T-cell (primary cell): ENCODE data around the gene PIK3C2G. TPM values are rescaled to one million over a fixed set of nuclear protein-coding genes. Genes with fewer than 3 reads are reported as not detected.

Experiments
- ATAC-seq, 4 experiments: fragments of 200-7000 bp in 3 of 4; fragments of 150-1000 bp in 1 of 4; cut with Tn5 transposase; replicated peaks in 1 of 4; 1 replicate in 3 of 4; 2 replicates in 1 of 4; pipeline ENCODE4 v1.10.0; 2021; ENCODE audit warnings: moderate library complexity in 3 of 4, mild to moderate bottlenecking in 2 of 4, moderate number of reproducible peaks in 1 of 4
- CTCF ChIA-PET, 2 donors: fragments of 300-600 bp; sonication (Branson Sonifier 250); formaldehyde crosslinking; loops; one replicate each; lab custom pipeline; 2022; ENCODE audit warnings: antibody characterized with exemption in 2 of 2; lab: Charles Lee
- POLR2A ChIA-PET, 2 donors: fragments of 300-600 bp; sonication (Branson Sonifier 250); formaldehyde crosslinking; loops; one replicate each; lab custom pipeline; 2022; ENCODE audit warnings: antibody characterized with exemption in 2 of 2; lab: Charles Lee
- DNase-seq, 35 experiments: peaks; one replicate each; pipeline versions ENCODE4 v3.0.0 to v3.0.0-alpha.2; 2013 to 2023
- H3K27ac ChIP-seq: one replicate; pipeline ENCODE4 v1.5.1; 2013; ENCODE audit warnings: low read length
- H3K27me3 ChIP-seq, 2 experiments: replicated peaks in 1 of 2; 1 replicate in 1 of 2; 2 replicates in 1 of 2; pipeline versions ENCODE4 v1.6.1 to v1.7.0; 2013; ENCODE audit warnings: low read length in 1 of 2, mixed read lengths in 1 of 2; ENCODE audit not compliant: control insufficient read depth in 2 of 2, insufficient read depth in 2 of 2; ENCODE audit errors: extremely low read depth in 1 of 2
- H3K36me3 ChIP-seq, 2 donors: 1 replicate in 1 of 2; 2 replicates in 1 of 2; pipeline versions ENCODE4 v1.6.1 to v1.7.0; 2013; ENCODE audit warnings: low read length in 1 of 2; ENCODE audit not compliant: control insufficient read depth in 2 of 2, insufficient read depth in 1 of 2; ENCODE audit errors: extremely low read depth in 1 of 2
- H3K4me1 ChIP-seq, 2 experiments: 1 replicate in 1 of 2; 2 replicates in 1 of 2; pipeline versions ENCODE4 v1.6.1 to v1.7.0; 2013; ENCODE audit warnings: low read length in 2 of 2, mixed read lengths in 1 of 2; ENCODE audit not compliant: insufficient read depth in 2 of 2, control insufficient read depth in 1 of 2; ENCODE audit errors: extremely low read depth in 1 of 2
- H3K4me3 ChIP-seq, 2 donors: 1 replicate in 1 of 2; 2 replicates in 1 of 2; pipeline versions ENCODE4 v1.5.1 to v1.7.0; 2013; ENCODE audit warnings: mild to moderate bottlenecking in 2 of 2, low read length in 1 of 2, moderate library complexity in 1 of 2; ENCODE audit not compliant: control insufficient read depth in 1 of 2; ENCODE audit errors: extremely low read depth in 1 of 2
- H3K9me3 ChIP-seq: 2 replicates; pipeline ENCODE4 v1.7.0; 2013
- H3K27ac Mint-ChIP-seq, 2 donors: one replicate each; pipeline ENCODE4 v1.8.0; 2020 to 2021; ENCODE audit warnings: mild to moderate bottlenecking in 2 of 2, mixed read lengths in 2 of 2
- H3K27me3 Mint-ChIP-seq, 2 donors: one replicate each; pipeline ENCODE4 v1.8.0; 2021 to 2022; ENCODE audit warnings: mixed read lengths in 2 of 2
- H3K36me3 Mint-ChIP-seq: one replicate; pipeline ENCODE4 v1.8.0; 2021; ENCODE audit warnings: mixed read lengths
- H3K4me1 Mint-ChIP-seq, 3 donors: one replicate each; pipeline ENCODE4 v1.8.0; 2020 to 2022; ENCODE audit warnings: mixed read lengths in 3 of 3, mild to moderate bottlenecking in 1 of 3
- H3K4me3 Mint-ChIP-seq, 3 donors: one replicate each; pipeline ENCODE4 v1.8.0; 2020 to 2022; ENCODE audit warnings: mild to moderate bottlenecking in 3 of 3, mixed read lengths in 3 of 3, moderate library complexity in 3 of 3
- H3K9me3 Mint-ChIP-seq, 3 donors: one replicate each; pipeline ENCODE4 v1.8.0; 2020 to 2022; ENCODE audit warnings: mixed read lengths in 3 of 3
- WGBS: methylation state at CpG from one replicate; pipeline ENCODE4 v1.1.5; 2013; ENCODE audit warnings: missing lambda C conversion rate; ENCODE audit not compliant: insufficient coverage; 5-methylcytosine and 5-hydroxymethylcytosine counted together
- total RNA-seq, 35 experiments: library from RNA in 6 of 35; stranded (reverse) in 6 of 35; fragments of 120-200 nt in 1 of 35; gene quantifications; one replicate each; pipeline versions ENCODE4 v1.2.1 to v1.2.4 and lab custom pipeline; 2013 to 2026

Gene PIK3C2G, protein sequence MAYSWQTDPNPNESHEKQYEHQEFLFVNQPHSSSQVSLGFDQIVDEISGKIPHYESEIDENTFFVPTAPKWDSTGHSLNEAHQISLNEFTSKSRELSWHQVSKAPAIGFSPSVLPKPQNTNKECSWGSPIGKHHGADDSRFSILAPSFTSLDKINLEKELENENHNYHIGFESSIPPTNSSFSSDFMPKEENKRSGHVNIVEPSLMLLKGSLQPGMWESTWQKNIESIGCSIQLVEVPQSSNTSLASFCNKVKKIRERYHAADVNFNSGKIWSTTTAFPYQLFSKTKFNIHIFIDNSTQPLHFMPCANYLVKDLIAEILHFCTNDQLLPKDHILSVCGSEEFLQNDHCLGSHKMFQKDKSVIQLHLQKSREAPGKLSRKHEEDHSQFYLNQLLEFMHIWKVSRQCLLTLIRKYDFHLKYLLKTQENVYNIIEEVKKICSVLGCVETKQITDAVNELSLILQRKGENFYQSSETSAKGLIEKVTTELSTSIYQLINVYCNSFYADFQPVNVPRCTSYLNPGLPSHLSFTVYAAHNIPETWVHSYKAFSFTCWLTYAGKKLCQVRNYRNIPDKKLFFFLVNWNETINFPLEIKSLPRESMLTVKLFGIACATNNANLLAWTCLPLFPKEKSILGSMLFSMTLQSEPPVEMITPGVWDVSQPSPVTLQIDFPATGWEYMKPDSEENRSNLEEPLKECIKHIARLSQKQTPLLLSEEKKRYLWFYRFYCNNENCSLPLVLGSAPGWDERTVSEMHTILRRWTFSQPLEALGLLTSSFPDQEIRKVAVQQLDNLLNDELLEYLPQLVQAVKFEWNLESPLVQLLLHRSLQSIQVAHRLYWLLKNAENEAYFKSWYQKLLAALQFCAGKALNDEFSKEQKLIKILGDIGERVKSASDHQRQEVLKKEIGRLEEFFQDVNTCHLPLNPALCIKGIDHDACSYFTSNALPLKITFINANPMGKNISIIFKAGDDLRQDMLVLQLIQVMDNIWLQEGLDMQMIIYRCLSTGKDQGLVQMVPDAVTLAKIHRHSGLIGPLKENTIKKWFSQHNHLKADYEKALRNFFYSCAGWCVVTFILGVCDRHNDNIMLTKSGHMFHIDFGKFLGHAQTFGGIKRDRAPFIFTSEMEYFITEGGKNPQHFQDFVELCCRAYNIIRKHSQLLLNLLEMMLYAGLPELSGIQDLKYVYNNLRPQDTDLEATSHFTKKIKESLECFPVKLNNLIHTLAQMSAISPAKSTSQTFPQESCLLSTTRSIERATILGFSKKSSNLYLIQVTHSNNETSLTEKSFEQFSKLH (N-terminal part only)
- total RNA-seq (not detected), total RNA-seq (lab: John Stamatoyannopoulos, UW) (0 to 0.07 (median 0) reads per million in 29 experiments)
- total RNA-seq (2013), result 0.88 TPM

- ChIA-PET CTCF (no interaction called here), POLR2A (no interaction called here)
- H3K36me3 ChIP-seq, result no peaks in the 10 kb centered on the region
- H3K4me3 Mint-ChIP-seq, result no peak within 1 kb of the TSS
- no peaks in the 10 kb centered on the region for H3K27me3 Mint-ChIP-seq
- H3K36me3 Mint-ChIP-seq, result no peaks in the 10 kb centered on the region
- H3K9me3 Mint-ChIP-seq, result peaks cover 3 to 9% (median 5%) of the 10 kb centered on the region in 3 donors
- H3K27ac ChIP-seq, result no peak within 1 kb of the TSS
- ATAC-seq (no peak), DNase-seq (no peak)
- no peak within 1 kb of the TSS for H3K4me3 ChIP-seq
- WGBS, result no CpG with 5 or more reads among the region's 7 CpGs
- no peaks in the 10 kb centered on the region for H3K4me1 Mint-ChIP-seq
- H3K27ac Mint-ChIP-seq, result no peak within 1 kb of the TSS
- no peaks in the 10 kb centered on the region for H3K9me3 ChIP-seq
- H3K27me3 ChIP-seq, result no peaks in the 10 kb centered on the region
- H3K4me1 ChIP-seq, result no peaks in the 10 kb centered on the region
Observed at GRCh38 chr12:18261273-18261672, at the start of gene PIK3C2G. Gene PIK3C2G (plus strand): TSS chr12:18261518. CDS start chr12:18282082, 20,564 bp downstream.

- H3K4me1 ChIP-seq, result no peaks in the 10 kb centered on the region
- H3K9me3 Mint-ChIP-seq, result peaks cover 0 to 4% (median 0%) of the 10 kb centered on the region in 3 donors
- no peak overlapping the region for H3K4me3 ChIP-seq
- DNase-seq, result no peak
- CTCF ChIA-PET, result interaction anchor here in 1 of 2 donors (0.6 kb wide), 1 partner anchor 66 kb away, joined by 3 read pairs; no protein-coding TSS in a partner anchor
- no peaks in the 10 kb centered on the region for H3K4me1 Mint-ChIP-seq
- no peaks in the 10 kb centered on the region for H3K27me3 ChIP-seq
- no peak overlapping the region for H3K27ac Mint-ChIP-seq
- no peak overlapping the region for H3K27ac ChIP-seq
- no peak overlapping the region for H3K4me3 Mint-ChIP-seq
- H3K9me3 ChIP-seq, result no peaks in the 10 kb centered on the region
- 57% methylated on average over 1 of the region's 1 CpG for WGBS
- H3K36me3 ChIP-seq, result no peaks in the 10 kb centered on the region
- ATAC-seq, result no peak
- no peaks in the 10 kb centered on the region for H3K36me3 Mint-ChIP-seq
- POLR2A ChIA-PET, result no interaction called here
- no peaks in the 10 kb centered on the region for H3K27me3 Mint-ChIP-seq
Observed at GRCh38 chr12:18217966-18218365, 43.4 kb upstream of the PIK3C2G start.

DNA sequence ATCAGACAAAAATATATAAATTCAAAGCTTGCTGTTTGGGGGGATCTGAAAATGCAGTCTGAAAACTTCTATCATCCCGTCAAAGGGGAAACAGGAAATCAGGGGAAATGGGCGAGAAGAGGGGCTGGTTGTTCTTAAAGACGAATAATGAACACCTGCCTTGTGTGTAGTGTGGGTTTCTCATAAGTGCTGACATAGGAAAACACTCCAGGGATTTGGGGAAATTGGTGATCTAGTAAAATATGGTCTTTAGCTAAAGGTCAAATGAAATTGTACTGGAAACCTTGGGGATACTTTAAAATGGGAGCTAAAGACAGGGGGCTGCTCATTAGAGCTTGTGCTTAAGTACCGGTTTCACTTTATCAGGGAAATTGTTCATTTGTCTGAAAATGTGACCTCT is 39.6 kb upstream of the PIK3C2G start:
- H3K27me3 Mint-ChIP-seq, result no peaks in the 10 kb centered on the region
- no peak overlapping the region for H3K4me3 Mint-ChIP-seq
- H3K4me1 Mint-ChIP-seq, result no peaks in the 10 kb centered on the region
- ChIA-PET POLR2A (no interaction called here), CTCF (no interaction called here)
- Histone ChIP-seq H3K27ac (no peak overlapping the region), H3K9me3 (no peaks in the 10 kb centered on the region), H3K27me3 (no peaks in the 10 kb centered on the region), H3K4me1 (no peaks in the 10 kb centered on the region), H3K4me3 (no peak overlapping the region), H3K36me3 (no peaks in the 10 kb centered on the region)
- H3K27ac Mint-ChIP-seq, result no peak overlapping the region
- no peaks in the 10 kb centered on the region for H3K9me3 Mint-ChIP-seq
- ATAC-seq (no peak), DNase-seq (no peak)
- no peaks in the 10 kb centered on the region for H3K36me3 Mint-ChIP-seq
- WGBS, result 40% methylated on average over 2 of the region's 4 CpGs

- Histone ChIP-seq H3K4me3 (no peak overlapping the region), H3K4me1 (no peaks in the 10 kb centered on the region), H3K36me3 (no peaks in the 10 kb centered on the region), H3K27ac (no peak overlapping the region), H3K9me3 (no peaks in the 10 kb centered on the region), H3K27me3 (no peaks in the 10 kb centered on the region)
- Mint-ChIP-seq H3K27me3 (no peaks in the 10 kb centered on the region), H3K27ac (no peak overlapping the region), H3K36me3 (no peaks in the 10 kb centered on the region), H3K4me1 (no peaks in the 10 kb centered on the region), H3K9me3 (peaks cover 0 to 2% (median 0%) of the 10 kb centered on the region in 3 donors), H3K4me3 (no peak overlapping the region)
- DNase-seq (no peak), ATAC-seq (no peak)
- WGBS, result no CpG with 5 or more reads among the region's 1 CpG
- ChIA-PET CTCF (no interaction called here), POLR2A (no interaction called here)
Observed at GRCh38 chr12:18222699-18223098, 38.6 kb upstream of the PIK3C2G start.

GRCh38 chr12:18224745-18225144 is 36.6 kb upstream of the PIK3C2G start:
- no peaks in the 10 kb centered on the region for H3K9me3 ChIP-seq
- ChIA-PET CTCF (no interaction called here), POLR2A (no interaction called here)
- H3K27me3 Mint-ChIP-seq, result no peaks in the 10 kb centered on the region
- no peak overlapping the region for H3K27ac ChIP-seq
- no peaks in the 10 kb centered on the region for H3K36me3 ChIP-seq
- DNase-seq, result no peak
- ATAC-seq, result no peak
- no peaks in the 10 kb centered on the region for H3K36me3 Mint-ChIP-seq
- H3K4me3 ChIP-seq, result no peak overlapping the region
- peaks cover 0 to 2% (median 0%) of the 10 kb centered on the region in 3 donors for H3K9me3 Mint-ChIP-seq
- no peak overlapping the region for H3K27ac Mint-ChIP-seq
- no peaks in the 10 kb centered on the region for H3K27me3 ChIP-seq
- no peak overlapping the region for H3K4me3 Mint-ChIP-seq
- no peaks in the 10 kb centered on the region for H3K4me1 Mint-ChIP-seq
- H3K4me1 ChIP-seq, result no peaks in the 10 kb centered on the region

DNA sequence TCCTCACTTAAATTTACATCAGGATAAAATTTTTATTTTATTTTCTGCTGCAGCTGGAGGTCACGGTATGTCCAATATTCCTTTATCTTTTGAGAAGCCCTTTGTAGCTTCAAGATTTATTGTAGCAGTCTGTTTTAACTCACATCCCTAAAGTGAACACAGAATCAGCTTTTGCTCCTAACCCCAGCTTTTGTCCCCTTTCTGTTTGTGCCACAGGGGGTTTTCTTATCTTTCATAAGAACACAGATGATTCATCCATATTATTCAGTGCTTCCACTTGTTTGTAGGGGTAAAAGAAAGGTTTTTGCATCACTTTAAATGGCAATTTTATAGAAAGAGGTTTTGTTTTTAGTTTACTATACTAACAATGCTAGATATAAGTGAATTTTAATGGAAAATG is 21.8 kb upstream of the PIK3C2G start:
- Mint-ChIP-seq H3K27me3 (no peaks in the 10 kb centered on the region), H3K9me3 (peaks cover 11 to 22% (median 12%) of the 10 kb centered on the region in 3 donors), H3K27ac (no peak overlapping the region), H3K4me3 (no peak overlapping the region), H3K4me1 (no peaks in the 10 kb centered on the region), H3K36me3 (no peaks in the 10 kb centered on the region)
- ChIA-PET POLR2A (no interaction called here), CTCF (no interaction called here)
- H3K36me3 ChIP-seq, result no peaks in the 10 kb centered on the region
- no peaks in the 10 kb centered on the region for H3K9me3 ChIP-seq
- no peak overlapping the region for H3K27ac ChIP-seq
- ATAC-seq (no peak), DNase-seq (no peak)
- no peaks in the 10 kb centered on the region for H3K4me1 ChIP-seq
- no peaks in the 10 kb centered on the region for H3K27me3 ChIP-seq
- no CpG with 5 or more reads among the region's 1 CpG for WGBS
- no peak overlapping the region for H3K4me3 ChIP-seq
